Ishikawa (cell line): ENCODE data around the gene SPATA2.

Experiments
- CEBPB ChIP-seq: IDR thresholded peaks from 2 replicates; pipeline ENCODE4 v1.6.1; 2012
- CREB1 ChIP-seq: IDR thresholded peaks from 2 replicates; pipeline ENCODE4 v1.6.1; 2012; ENCODE audit warnings: low read depth
- EGR1 ChIP-seq: IDR thresholded peaks from 2 replicates; pipeline ENCODE4 v1.6.1; 2012
- EP300 ChIP-seq: IDR thresholded peaks from 2 replicates; pipeline ENCODE4 v1.6.1; 2012; ENCODE audit warnings: borderline replicate concordance
- FOXM1 ChIP-seq: IDR thresholded peaks from 2 replicates; pipeline ENCODE4 v1.6.1; 2012; ENCODE audit warnings: low read depth, borderline replicate concordance
- MAX ChIP-seq: IDR thresholded peaks from 2 replicates; pipeline ENCODE4 v1.6.1; 2012
- NFIC ChIP-seq: IDR thresholded peaks from 2 replicates; pipeline ENCODE4 v1.6.1; 2012
- RAD21 ChIP-seq: IDR thresholded peaks from 2 replicates; pipeline ENCODE4 v1.6.1; 2012; ENCODE audit warnings: low read depth
- REST ChIP-seq: IDR thresholded peaks from 2 replicates; pipeline ENCODE4 v1.6.1; 2012; ENCODE audit warnings: low read depth, mild to moderate bottlenecking
- TAF1 ChIP-seq: IDR thresholded peaks from 2 replicates; pipeline ENCODE4 v1.6.1; 2012; ENCODE audit warnings: low read depth, mild to moderate bottlenecking
- TCF12 ChIP-seq: IDR thresholded peaks from 2 replicates; pipeline ENCODE4 v1.6.1; 2012; ENCODE audit warnings: low read depth
- TEAD4 ChIP-seq: IDR thresholded peaks from 2 replicates; pipeline ENCODE4 v1.6.1; 2012
- USF1 ChIP-seq: IDR thresholded peaks from 2 replicates; pipeline ENCODE4 v1.6.1; 2012
- YY1 ChIP-seq: IDR thresholded peaks from 2 replicates; pipeline ENCODE4 v1.6.1; 2012; ENCODE audit warnings: low read depth
- ZBTB7A ChIP-seq: IDR thresholded peaks from 2 replicates; pipeline ENCODE4 v1.6.1; 2012; ENCODE audit warnings: low read depth

SPATA2 gene

GRCh38 chr20:49951151-49951550 is 35.8 kb upstream of the SPATA2 start:
- TF ChIP-seq CREB1: no peak
- no peak for TF ChIP-seq MAX
- no peak for TF ChIP-seq EGR1
- TF ChIP-seq TAF1: no peak
- no peak for TF ChIP-seq CEBPB
- no peak for TF ChIP-seq EP300
- TF ChIP-seq RAD21: no peak
- TF ChIP-seq YY1: no peak
- TF ChIP-seq FOXM1: no peak
- no peak for TF ChIP-seq TCF12

GRCh38 chr20:49948809-49949507 is 33.6 kb upstream of the SPATA2 start:
- TF ChIP-seq REST: no peak
- no peak for TF ChIP-seq USF1
- no peak for TF ChIP-seq TCF12
- TF ChIP-seq EP300: no peak
- TF ChIP-seq TAF1: no peak
- no peak for TF ChIP-seq ZBTB7A
- no peak for TF ChIP-seq EGR1
- no peak for TF ChIP-seq FOXM1
- TF ChIP-seq MAX: no peak
- no peak for TF ChIP-seq CREB1
- no peak for TF ChIP-seq YY1
- TF ChIP-seq RAD21: no peak

- no peak for TF ChIP-seq USF1
- no peak for TF ChIP-seq MAX
- TF ChIP-seq REST: no peak
These were observed 32.8 kb upstream of the SPATA2 start for GRCh38 chr20:49948178-49948577.

- TF ChIP-seq CREB1 (no peak), TCF12 (no peak), MAX (no peak), USF1 (no peak), TEAD4 (no peak)
These were observed 30.6 kb upstream of the SPATA2 start for GRCh38 chr20:49945701-49946477.

GRCh38 chr20:49945306-49945700 is 30.0 kb upstream of the SPATA2 start:
- TF ChIP-seq NFIC (no peak), TCF12 (no peak), ZBTB7A (no peak), USF1 (no peak), EP300 (no peak), TAF1 (no peak), MAX (no peak), CEBPB (no peak)
